ENCODE measurements around the gene TVP23B. TPM values are rescaled to one million over a fixed set of nuclear protein-coding genes. Genes with fewer than 3 reads are reported as not detected.
"Not testable (repeated sequence)": the region's sequence is repeated elsewhere in the genome, so short reads cannot be mapped to it uniquely, and the experiment has no call there.

Gene TVP23B
- total RNA-seq, result 10 to 100 TPM; 30.7 to 63.1 (median 41.5) TPM

DNA sequence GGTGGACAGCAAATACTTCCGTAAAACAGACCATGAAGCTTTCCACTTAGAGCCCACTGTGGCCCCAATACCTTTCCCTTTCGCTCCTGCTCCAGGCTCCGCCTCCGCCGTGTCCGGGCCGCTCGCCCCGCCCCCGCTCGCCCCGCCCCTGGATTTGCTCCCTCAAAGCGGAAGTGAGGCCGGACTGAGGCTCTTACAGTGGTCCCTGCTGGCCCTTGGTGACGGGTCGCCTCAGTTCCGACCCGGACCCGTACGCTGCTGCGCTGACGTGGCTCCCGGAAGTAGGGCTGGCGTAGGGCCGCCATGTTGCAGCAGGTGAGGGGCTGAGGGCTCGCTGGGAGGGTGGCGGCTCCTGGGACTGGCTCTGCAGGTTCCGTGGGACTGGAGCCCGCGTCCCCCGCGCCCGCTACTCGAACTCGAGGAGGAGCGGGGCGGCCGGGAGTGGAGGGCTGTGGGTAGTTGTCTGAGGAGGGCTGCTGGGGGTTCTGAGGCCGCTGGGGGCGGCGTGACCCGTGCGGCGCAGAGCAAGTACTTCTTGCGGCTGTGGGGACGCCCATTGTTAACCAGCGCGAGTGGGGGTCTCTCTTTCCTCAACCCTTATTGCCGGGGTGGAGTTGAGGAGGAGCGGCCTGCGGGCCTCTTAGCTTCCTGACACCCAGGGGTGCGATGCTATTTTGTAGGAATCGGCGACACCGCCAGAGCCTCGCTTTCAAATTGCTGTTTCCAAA lies at the start of gene TVP23B:
Gene TVP23B, plus strand, starts transcription at position 193 of the 728 bp plus-strand sequence. Its CDS starts 111 bp downstream, at position 304.
- H3K27ac ChIP-seq, result peak within 1 kb of the TSS; percentile 48 to 86
- H3K4me1 ChIP-seq (replicated peaks in 1 of 2); in situ Hi-C loops (cut with MboI; ENCODE audit: low pct_unique_long_range_greater_than_20kb in 2 of 9, low sequenced_read_pairs in 9 of 9, unreplicated experiment in 9 of 9): not testable (repeated sequence)
- peak; percentile 99 to 100 (median 99) for ATAC-seq (replicated peaks in 6 of 8)
- WGBS, 10 experiments, result no CpG with 5 or more reads among the region's 56 CpGs
- peak within 1 kb of the TSS; percentile 33 to 48 (median 41) for H3K4me3 ChIP-seq

DNA sequence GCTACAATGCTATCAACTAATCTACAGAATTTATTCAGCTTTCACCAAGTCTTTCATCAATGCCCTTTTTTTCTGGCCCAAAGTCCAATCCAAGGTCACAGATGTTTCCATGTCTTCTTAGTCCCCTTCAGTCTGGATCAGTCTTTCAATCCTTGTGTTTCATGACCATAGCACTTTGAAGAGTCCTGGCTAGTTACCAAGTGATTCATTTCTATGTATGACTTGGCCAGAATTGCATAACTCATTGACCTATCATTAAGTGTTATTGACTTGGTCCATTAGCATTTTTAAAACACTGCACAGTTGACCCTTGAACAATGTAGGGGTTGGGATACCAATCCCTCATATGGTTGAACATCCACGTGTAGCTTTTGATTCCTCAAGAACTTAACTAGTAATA lies 48.5 kb upstream of the TVP23B start:
- peak in 2 of 8 experiments; percentile 72 to 89 for ATAC-seq (replicated peaks in 6 of 8)
- H3K4me3 ChIP-seq; H3K4me1 ChIP-seq (replicated peaks in 1 of 2); in situ Hi-C loops (cut with MboI; ENCODE audit: low pct_unique_long_range_greater_than_20kb in 2 of 9, low sequenced_read_pairs in 9 of 9, unreplicated experiment in 9 of 9); H3K27ac ChIP-seq: not testable (repeated sequence)
- no CpG with 5 or more reads among the region's 1 CpG for WGBS, 10 experiments

DNA sequence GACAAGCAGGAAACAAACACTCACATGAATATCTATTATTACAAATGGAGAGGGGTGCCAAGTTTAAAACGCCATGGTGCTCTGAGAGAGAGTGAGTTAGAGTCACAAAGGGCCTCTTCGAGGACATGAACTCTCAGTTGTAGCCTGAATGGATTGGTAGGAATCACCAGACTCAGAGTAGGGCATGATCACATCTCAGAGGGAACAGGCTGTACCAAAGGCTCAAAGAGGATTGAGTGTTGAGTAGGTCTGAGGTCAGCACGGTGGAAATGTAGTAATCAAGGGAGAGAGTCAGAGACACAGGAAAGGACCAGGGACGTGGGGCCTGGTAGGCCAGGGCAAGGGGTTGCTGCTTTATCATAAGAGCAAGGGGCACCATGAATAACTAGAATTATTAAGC lies 47.6 kb upstream of the TVP23B start:
- H3K4me3 ChIP-seq; H3K27ac ChIP-seq; H3K4me1 ChIP-seq (replicated peaks in 1 of 2); in situ Hi-C loops (cut with MboI; ENCODE audit: low pct_unique_long_range_greater_than_20kb in 2 of 9, low sequenced_read_pairs in 9 of 9, unreplicated experiment in 9 of 9): not testable (repeated sequence)
- no CpG with 5 or more reads among the region's 4 CpGs for WGBS, 10 experiments
- ATAC-seq (replicated peaks in 6 of 8), result peak in 2 of 8 experiments; percentile 57

DNA sequence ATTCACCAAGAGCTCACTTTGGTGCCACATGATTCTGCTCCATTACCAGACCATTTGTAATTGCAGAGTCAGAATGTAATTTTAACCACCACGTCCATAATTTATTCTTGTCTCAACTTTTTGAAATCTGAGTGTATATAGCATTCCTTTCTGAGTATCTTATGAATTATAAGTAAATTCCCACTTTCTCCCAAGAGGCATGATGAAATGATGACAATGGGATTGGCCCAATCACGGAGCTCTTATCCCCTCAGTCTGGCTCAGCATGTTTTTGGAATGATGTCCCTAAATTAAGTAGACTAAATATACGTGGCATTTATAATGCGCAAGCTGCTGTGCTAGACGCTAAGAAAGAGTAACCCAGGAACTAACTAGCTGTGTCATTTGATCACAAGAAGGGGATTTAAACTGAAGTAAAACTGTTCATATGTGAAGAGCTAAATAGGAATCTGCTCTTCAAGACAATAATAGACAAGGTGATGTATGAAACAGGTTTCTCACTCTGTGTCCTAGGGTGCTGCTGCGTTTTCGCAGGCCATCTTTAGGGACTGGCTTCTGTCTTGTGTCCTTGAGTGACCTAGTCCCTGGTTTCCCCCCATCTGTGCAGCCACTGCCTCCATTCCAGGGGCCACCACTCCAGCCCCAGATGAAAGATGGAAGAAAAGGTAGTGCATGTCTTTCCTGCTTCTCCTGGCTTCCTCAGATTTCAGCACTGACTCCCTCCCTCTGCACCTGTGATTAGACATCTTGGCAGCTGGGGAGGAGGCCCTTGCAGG lies 41.2 kb upstream of the TVP23B start:
- H3K4me1 ChIP-seq (replicated peaks in 1 of 2); H3K27ac ChIP-seq; in situ Hi-C loops (cut with MboI; ENCODE audit: low pct_unique_long_range_greater_than_20kb in 2 of 9, low sequenced_read_pairs in 9 of 9, unreplicated experiment in 9 of 9); H3K4me3 ChIP-seq: not testable (repeated sequence)
- WGBS, 10 experiments, result 0 to 91% (median 80%) methylated on average over 1 to 7 of the region's 7 CpGs; no CpG with 5 or more reads in 3 of the 10 experiments
- peak in 3 of 8 experiments; percentile 57 to 82 (median 72) for ATAC-seq (replicated peaks in 6 of 8)

DNA sequence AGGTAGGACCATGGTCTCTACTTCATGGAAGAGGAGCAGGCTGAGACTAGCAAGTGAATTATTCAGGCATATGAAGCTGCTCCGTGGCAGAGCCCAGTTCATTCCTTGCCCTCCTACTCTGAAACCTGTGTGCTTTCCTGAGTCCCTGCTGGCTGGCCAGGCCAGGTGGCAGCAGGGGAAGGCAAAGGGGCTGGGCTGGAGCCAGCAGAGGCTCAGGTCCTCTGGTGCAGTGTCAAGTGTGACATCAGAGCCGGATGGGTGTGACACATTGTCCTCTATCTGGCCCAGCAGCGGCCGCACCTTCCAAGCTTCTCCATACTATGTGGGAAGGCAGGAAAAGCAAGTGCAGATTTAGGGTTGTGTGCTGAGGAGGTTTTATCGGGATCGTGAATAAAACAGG lies 39.8 kb upstream of the TVP23B start:
- in situ Hi-C loops (cut with MboI; ENCODE audit: low pct_unique_long_range_greater_than_20kb in 2 of 9, low sequenced_read_pairs in 9 of 9, unreplicated experiment in 9 of 9); H3K4me3 ChIP-seq; ATAC-seq (replicated peaks in 6 of 8); H3K4me1 ChIP-seq (replicated peaks in 1 of 2); H3K27ac ChIP-seq: not testable (repeated sequence)
- WGBS, 10 experiments, result no CpG with 5 or more reads among the region's 6 CpGs

DNA sequence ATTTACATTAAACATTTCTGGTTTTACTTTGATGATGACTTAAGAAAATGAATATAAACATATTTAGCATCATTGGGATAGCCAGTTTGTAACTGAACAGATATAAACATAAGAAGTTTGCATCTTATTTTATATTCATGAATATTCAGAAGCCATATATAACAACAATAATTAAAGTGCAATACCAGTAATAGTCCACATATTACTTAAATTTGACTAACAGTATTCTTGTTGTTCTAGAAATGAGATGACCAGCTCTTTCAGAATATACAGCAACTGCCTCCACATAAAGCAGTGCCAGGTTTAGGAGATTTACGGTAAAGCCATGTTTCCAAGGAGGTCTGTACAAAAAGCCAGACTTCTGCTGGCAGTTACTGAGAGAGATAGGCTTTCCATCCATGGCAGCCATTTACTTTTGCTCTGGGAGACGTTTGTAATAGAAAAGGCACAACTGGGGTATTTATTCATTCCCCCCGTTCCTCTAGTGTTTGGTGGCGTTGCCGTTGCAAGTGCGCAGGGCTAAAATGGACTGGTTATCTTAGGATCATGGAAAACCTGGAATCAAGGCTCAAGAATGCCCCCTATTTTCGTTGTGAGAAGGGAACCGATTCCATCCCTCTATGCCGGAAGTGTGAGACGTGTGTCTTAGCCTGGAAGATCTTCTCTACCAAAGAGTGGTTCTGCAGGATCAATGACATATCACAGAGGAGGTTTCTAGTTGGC lies 37.1 kb upstream of the TVP23B start, which contains the start of gene FBXW10:
Gene FBXW10, plus strand, starts transcription at position 356 of the 723 bp plus-strand sequence. Its CDS starts 191 bp downstream, at position 547.
- no CpG with 5 or more reads among the region's 10 CpGs for WGBS, 10 experiments
- H3K4me3 ChIP-seq; H3K27ac ChIP-seq; H3K4me1 ChIP-seq (replicated peaks in 1 of 2); in situ Hi-C loops (cut with MboI; ENCODE audit: low pct_unique_long_range_greater_than_20kb in 2 of 9, low sequenced_read_pairs in 9 of 9, unreplicated experiment in 9 of 9): not testable (repeated sequence)
- ATAC-seq (replicated peaks in 6 of 8), result peak; percentile 68 to 99 (median 82)

DNA sequence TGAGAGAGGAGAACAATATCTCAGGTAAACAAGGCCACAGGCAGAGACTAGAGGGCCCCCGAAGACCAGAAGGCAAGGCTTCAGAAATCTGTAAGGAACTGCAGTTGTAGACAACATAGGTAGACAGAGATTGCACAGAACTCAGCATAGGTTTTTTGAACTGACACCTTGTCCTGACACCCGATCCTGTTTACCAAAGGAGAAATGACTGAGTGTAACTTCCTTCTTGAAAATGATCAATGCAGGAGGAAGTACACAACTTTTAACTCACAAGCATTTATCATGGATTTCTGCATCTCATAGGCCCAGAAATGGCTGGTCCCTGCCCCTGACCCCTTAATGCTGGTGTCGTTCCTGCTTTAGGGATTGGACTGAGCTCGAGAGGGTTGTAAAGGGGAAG lies 36.3 kb upstream of the TVP23B start:
- H3K27ac ChIP-seq; ATAC-seq (replicated peaks in 6 of 8); in situ Hi-C loops (cut with MboI; ENCODE audit: low pct_unique_long_range_greater_than_20kb in 2 of 9, low sequenced_read_pairs in 9 of 9, unreplicated experiment in 9 of 9); H3K4me3 ChIP-seq; H3K4me1 ChIP-seq (replicated peaks in 1 of 2): not testable (repeated sequence)
- WGBS, 10 experiments, result 75% methylated on average over 2 of the region's 4 CpGs; no CpG with 5 or more reads in 9 of the 10 experiments

DNA sequence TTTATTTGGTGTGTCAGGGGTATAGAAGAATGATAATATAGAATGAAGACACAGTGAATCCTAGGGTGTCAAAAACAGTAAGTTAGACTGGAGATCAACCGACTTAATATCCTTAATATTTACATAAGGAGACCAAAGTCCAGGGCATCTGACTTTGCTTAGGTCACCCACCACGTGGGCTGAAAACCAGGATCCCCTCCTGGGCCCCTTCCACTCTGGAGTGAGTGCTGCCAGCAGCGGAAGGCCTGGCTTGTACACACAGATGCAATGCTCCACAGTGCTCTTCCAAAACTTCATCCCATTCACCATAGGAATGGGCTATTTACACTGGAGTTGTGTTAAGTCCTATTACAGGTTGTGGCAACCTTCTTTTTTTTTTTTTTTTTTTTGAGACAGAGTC lies 34.4 kb upstream of the TVP23B start:
- H3K4me3 ChIP-seq; H3K27ac ChIP-seq; ATAC-seq (replicated peaks in 6 of 8); H3K4me1 ChIP-seq (replicated peaks in 1 of 2); in situ Hi-C loops (cut with MboI; ENCODE audit: low pct_unique_long_range_greater_than_20kb in 2 of 9, low sequenced_read_pairs in 9 of 9, unreplicated experiment in 9 of 9): not testable (repeated sequence)
- WGBS, 10 experiments, result 80% methylated on average over 1 of the region's 3 CpGs; no CpG with 5 or more reads in 9 of the 10 experiments

DNA sequence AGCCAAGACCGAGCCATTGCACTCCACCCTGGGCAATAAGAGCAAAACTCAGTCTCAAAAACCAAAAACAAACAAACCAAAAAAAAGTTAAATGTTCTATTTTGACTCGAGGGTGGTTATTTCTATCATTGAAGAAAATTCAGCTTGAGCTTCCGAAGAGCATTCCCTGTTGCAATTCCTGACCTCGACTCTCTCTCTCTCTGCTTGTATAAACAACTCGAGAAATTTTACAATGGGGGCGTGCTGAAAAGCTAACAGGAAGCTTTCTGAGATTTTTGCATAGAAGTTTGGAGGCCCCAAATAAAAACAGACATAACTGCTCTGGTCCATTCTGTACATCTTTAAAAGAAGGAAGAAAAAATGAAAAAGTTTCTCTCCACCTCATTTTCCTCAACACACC lies 33.5 kb upstream of the TVP23B start:
- H3K4me3 ChIP-seq; in situ Hi-C loops (cut with MboI; ENCODE audit: low pct_unique_long_range_greater_than_20kb in 2 of 9, low sequenced_read_pairs in 9 of 9, unreplicated experiment in 9 of 9); H3K27ac ChIP-seq; H3K4me1 ChIP-seq (replicated peaks in 1 of 2); ATAC-seq (replicated peaks in 6 of 8): not testable (repeated sequence)
- WGBS, 10 experiments, result no CpG with 5 or more reads among the region's 6 CpGs

DNA sequence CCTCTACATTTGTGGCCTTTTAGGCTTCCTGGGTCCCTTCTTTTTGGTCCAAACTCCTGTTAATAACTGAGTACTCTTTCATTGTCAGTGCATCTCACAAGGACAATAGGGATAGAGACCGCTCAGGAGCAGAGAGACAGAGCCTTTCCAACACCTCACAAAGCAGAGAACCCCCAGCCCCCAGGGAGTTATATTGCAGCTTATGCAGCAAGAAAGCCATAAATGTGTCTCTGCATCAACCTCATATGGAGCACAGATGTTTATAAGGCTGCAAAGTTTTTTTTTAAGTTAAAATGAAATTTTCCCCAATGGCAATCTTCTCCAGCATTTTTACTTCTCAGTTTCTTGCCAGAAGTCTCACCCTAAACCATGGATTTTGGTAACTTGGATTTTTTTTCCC lies 30.7 kb upstream of the TVP23B start:
- H3K27ac ChIP-seq; H3K4me3 ChIP-seq; in situ Hi-C loops (cut with MboI; ENCODE audit: low pct_unique_long_range_greater_than_20kb in 2 of 9, low sequenced_read_pairs in 9 of 9, unreplicated experiment in 9 of 9); H3K4me1 ChIP-seq (replicated peaks in 1 of 2): not testable (repeated sequence)
- WGBS, 10 experiments, result no CpG with 5 or more reads among the region's 1 CpG
- ATAC-seq (replicated peaks in 6 of 8), result peak in 3 of 8 experiments; percentile 50 to 78 (median 66)

DNA sequence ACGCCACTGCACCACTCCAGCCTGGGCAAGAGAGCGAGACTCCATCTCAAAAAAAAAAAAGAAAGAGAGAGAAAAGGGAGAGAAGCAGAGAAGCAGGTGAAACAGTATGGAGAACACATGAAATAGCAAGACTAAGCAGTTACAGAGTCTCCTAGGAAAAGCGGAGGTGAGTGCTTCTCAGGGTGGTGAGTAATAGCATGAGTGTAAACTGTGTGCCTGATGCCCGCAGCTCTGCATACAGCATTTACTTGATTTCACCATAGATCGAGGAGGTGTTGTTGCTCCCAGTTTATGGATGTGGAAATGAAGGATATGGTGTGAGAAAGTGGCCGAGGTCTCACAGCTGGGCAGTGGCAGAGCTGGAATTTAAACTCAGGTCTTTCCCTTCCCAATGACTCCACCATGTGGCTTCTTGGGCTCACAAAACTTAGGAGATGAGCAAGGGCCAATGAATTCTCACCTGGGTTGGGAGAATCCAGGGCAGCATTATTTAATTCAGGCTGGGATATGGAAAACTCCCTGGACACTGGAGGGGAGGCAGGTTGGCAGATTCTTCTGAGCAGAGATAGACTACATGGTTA lies 27.1 kb upstream of the TVP23B start:
- H3K27ac ChIP-seq; in situ Hi-C loops (cut with MboI; ENCODE audit: low pct_unique_long_range_greater_than_20kb in 2 of 9, low sequenced_read_pairs in 9 of 9, unreplicated experiment in 9 of 9); H3K4me3 ChIP-seq; H3K4me1 ChIP-seq (replicated peaks in 1 of 2): not testable (repeated sequence)
- peak in 3 of 8 experiments; percentile 35 to 70 (median 60) for ATAC-seq (replicated peaks in 6 of 8)
- WGBS, 10 experiments, result 60 to 94% (median 87%) methylated on average over 1 to 4 of the region's 6 CpGs; no CpG with 5 or more reads in 4 of the 10 experiments

DNA sequence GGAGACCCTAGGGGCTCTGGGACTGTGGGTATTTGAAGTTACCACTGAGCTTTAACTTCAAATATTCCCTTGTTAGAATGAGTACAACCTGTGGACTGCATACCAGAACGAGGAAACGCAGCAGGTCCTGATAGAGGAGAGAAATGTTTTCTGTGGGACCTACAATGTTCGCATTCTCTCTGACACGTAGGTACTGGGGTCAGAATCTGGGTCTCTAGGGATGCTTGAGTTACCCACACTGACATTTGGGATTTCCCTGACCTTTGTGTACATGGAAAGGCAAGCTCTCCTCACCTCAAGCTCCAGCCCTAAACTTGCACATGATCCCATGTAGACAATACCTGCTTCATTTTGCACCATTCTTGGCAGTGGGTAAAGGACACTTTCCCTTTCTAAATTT lies 25.0 kb upstream of the TVP23B start:
- ATAC-seq (replicated peaks in 6 of 8); H3K27ac ChIP-seq; H3K4me3 ChIP-seq; H3K4me1 ChIP-seq (replicated peaks in 1 of 2); in situ Hi-C loops (cut with MboI; ENCODE audit: low pct_unique_long_range_greater_than_20kb in 2 of 9, low sequenced_read_pairs in 9 of 9, unreplicated experiment in 9 of 9): not testable (repeated sequence)
- WGBS, 10 experiments, result no CpG with 5 or more reads among the region's 4 CpGs
